NB4 (cell line): Measurements from ENCODE around the gene TSPAN11.
"Not testable (repeated sequence)": the region's sequence is repeated elsewhere in the genome, so short reads cannot be mapped to it uniquely, and the experiment has no call there.

ENCODE experiments used
- DNase-seq: peaks from one replicate; pipeline ENCODE4 v3.0.0; 2010; ENCODE audit warnings: low read depth
- H3K4me3 ChIP-seq: one replicate; pipeline ENCODE4 v1.5.1; 2011; ENCODE audit warnings: mild to moderate bottlenecking, low read depth, low read length, moderate library complexity
- CTCF ChIP-seq: IDR thresholded peaks from one replicate; pipeline ENCODE4 v1.5.1; 2012; ENCODE audit warnings: low read depth, low read length
- MAX ChIP-seq: IDR thresholded peaks from 2 replicates; pipeline ENCODE4 v1.6.1; 2011; ENCODE audit warnings: low read depth, low read length
- MYC ChIP-seq: IDR thresholded peaks from 2 replicates; pipeline ENCODE4 v1.6.1; 2011; ENCODE audit warnings: low read depth, low read length
- POLR2A ChIP-seq: IDR thresholded peaks from 2 replicates; pipeline ENCODE4 v1.6.1; 2011; ENCODE audit warnings: mild to moderate bottlenecking; ENCODE audit not compliant: insufficient read length; ENCODE audit errors: extremely low read depth

The TSPAN11 gene

GRCh38 chr12:31020385-31021166 is 94.0 kb downstream of the TSPAN11 start:
- no peak for DNase-seq
- TF ChIP-seq CTCF (no peak), POLR2A (no peak), MAX (no peak), MYC (no peak)
- no peak overlapping the region for H3K4me3 ChIP-seq

- TF ChIP-seq CTCF, result no peak
- no peak for TF ChIP-seq MYC
- TF ChIP-seq POLR2A, result no peak
- TF ChIP-seq MAX, result no peak
- no peak overlapping the region for H3K4me3 ChIP-seq
- no peak for DNase-seq
These were observed 94.6 kb downstream of the TSPAN11 start for GRCh38 chr12:31021181-31021580.

- DNase-seq, result no peak
- no peak overlapping the region for H3K4me3 ChIP-seq
- TF ChIP-seq MYC (no peak), POLR2A (no peak), MAX (no peak), CTCF (no peak)
These were observed 95.4 kb downstream of the TSPAN11 start for GRCh38 chr12:31021809-31022494.

- DNase-seq, result no peak
- H3K4me3 ChIP-seq, result no peak overlapping the region
- TF ChIP-seq MAX (no peak), CTCF (no peak), POLR2A (no peak), MYC (no peak)
These were observed 96.8 kb downstream of the TSPAN11 start for GRCh38 chr12:31023271-31023724.

- DNase-seq, result no peak
- TF ChIP-seq POLR2A, result no peak
- TF ChIP-seq MYC, result no peak
- no peak for TF ChIP-seq CTCF
- no peak for TF ChIP-seq MAX
- no peak overlapping the region for H3K4me3 ChIP-seq
These were observed 99.7 kb downstream of the TSPAN11 start for GRCh38 chr12:31026202-31026601.

GRCh38 chr12:31027006-31027405 is 100.5 kb downstream of the TSPAN11 start:
- DNase-seq, H3K4me3 ChIP-seq: not testable (repeated sequence)
